LNCAP (cell line): Measurements from ENCODE around the gene ZNF444.
"Not testable (repeated sequence)": the region's sequence is repeated elsewhere in the genome, so short reads cannot be mapped to it uniquely, and the experiment has no call there.

Source experiments
- CTCF ChIP-seq: fragments of 450-650 bp; IDR thresholded peaks from 2 replicates; pipeline ENCODE4 v1.5.1; 2017; ENCODE audit warnings: mild to moderate bottlenecking

The ZNF444 gene

DNA sequence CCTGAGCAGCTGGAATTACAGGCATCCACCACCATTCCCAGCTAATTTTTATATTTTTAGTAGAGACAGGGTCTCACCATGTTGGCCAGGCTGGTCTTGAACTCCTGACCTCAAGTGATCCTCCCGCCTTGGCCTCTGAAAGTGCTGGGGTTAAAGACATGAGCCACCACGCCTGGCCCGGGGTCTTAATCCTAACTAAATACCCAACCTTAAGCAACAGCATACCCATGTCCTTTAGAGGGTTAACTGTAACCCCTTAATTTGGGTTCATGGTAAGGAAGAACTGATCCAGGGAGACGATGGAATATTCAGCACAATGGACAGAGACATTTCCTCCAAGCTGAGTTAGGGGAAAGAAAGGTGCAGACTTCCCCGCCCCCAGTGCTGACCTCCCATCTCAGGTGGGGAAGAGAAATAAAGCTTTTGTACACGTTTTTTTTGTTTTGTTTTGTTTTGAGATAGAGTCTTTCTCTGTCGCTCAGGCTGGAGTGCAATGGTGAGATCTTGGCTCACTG is 26.0 kb downstream of the ZNF444 start:
- no peak for TF ChIP-seq CTCF

DNA sequence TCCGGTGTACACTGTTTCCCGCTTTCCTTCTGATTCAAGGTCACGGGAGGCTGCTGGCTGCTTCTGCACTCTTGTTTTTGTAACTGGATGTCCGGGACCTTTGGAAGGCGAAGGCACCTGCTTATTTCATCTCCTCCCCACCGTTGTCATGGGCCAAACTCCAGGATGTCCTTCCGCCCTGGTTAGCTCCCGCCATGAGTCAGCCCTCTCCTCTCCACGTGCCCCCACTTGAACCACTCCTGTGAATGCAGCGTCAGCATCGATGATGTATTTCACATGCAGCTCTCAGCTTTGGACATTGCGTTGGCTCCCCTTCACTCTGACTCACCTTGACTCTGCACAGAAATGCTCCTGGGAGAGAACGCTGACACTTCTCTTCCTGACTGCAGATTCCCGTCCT is 29.2 kb downstream of the ZNF444 start:
- TF ChIP-seq CTCF = no peak

GRCh38 chr19:56174086-56174485 is 33.0 kb downstream of the ZNF444 start:
- TF ChIP-seq CTCF = no peak

DNA sequence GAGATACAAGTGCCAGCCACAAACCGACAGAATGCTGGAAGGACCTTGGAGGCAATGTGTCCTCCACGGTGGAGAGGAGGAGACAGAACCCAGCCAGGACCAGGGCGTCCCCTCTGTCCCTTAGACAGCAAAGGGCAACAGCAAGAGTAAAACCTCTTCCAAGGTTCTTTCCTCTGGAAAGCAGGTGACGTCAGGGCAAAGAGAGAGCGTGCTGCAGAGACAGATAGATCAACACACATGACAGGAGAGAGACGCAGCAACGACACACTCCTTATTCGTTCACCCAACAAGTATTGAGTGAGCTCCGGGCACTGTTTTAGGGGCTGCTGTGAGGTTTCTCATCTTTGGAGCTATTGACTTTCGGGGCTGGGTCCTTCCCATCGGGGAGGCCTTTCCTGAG is 33.5 kb downstream of the ZNF444 start:
- no peak for TF ChIP-seq CTCF

GRCh38 chr19:56175861-56176307 is 34.8 kb downstream of the ZNF444 start, which contains the start of gene GALP:
Gene GALP (plus strand): TSS chr19:56176008. CDS start chr19:56177109, 1,101 bp downstream.
- not testable (repeated sequence) for TF ChIP-seq CTCF

DNA sequence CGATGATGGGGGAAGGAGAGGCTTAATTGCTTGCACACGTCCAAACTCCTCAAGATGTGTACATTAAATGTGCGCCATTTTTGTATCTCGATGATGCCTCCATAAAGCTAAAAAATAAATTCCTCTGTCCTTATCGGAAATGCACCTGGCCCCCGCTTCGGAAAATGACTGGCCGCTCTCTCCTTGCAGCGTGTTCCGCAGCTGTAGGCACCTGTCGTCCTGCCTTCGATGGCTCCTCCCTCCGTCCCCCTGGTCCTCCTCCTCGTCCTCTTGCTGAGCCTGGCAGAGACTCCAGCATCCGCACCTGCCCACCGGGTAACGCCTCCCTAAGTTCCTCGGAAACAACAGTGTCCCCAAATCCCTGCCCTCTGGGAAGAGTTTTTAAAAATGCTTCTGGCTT is 35.8 kb downstream of the ZNF444 start:
- no peak for TF ChIP-seq CTCF

GRCh38 chr19:56177564-56178243 is 36.6 kb downstream of the ZNF444 start:
- TF ChIP-seq CTCF = no peak

GRCh38 chr19:56189785-56190184 is 48.7 kb downstream of the ZNF444 start:
- TF ChIP-seq CTCF = no peak
